ENCODE data around the gene SMURF1.

SMURF1 gene

DNA sequence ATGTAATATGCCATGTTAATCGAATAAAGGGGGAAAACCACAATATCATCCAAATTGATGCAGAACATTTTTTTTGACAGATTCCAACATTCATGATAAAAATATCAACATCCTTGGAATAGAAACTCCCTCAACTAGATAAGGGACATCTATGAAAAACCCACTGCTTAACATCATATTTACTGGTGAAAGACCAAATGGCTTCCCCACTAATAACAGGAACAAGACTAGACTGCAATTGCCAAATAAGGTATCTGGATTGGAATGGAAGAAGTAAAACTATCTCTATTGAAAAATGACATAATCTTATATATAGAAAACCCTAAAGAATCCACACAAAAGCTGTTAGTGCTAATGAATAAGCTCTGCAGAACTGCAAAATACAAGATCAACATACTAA, 27.8 kb downstream of the SMURF1 start:
- peaks cover 2% of the 10 kb centered on the region for H3K36me3 ChIP-seq (replicated peaks)
- H3K4me3 ChIP-seq (ENCODE audit: low read depth, low read length): no peak overlapping the region
- DNase-seq: no peak
- no peak overlapping the region for H3K27ac ChIP-seq
- TF ChIP-seq, protein P1, sequence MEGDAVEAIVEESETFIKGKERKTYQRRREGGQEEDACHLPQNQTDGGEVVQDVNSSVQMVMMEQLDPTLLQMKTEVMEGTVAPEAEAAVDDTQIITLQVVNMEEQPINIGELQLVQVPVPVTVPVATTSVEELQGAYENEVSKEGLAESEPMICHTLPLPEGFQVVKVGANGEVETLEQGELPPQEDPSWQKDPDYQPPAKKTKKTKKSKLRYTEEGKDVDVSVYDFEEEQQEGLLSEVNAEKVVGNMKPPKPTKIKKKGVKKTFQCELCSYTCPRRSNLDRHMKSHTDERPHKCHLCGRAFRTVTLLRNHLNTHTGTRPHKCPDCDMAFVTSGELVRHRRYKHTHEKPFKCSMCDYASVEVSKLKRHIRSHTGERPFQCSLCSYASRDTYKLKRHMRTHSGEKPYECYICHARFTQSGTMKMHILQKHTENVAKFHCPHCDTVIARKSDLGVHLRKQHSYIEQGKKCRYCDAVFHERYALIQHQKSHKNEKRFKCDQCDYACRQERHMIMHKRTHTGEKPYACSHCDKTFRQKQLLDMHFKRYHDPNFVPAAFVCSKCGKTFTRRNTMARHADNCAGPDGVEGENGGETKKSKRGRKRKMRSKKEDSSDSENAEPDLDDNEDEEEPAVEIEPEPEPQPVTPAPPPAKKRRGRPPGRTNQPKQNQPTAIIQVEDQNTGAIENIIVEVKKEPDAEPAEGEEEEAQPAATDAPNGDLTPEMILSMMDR (IDR thresholded peaks at IDR 0.05; ENCODE audit: low read depth, low read length, missing control alignments): no peak
- in situ Hi-C loops (cut with HindIII; ENCODE audit: low pct_ligation_motif_present, low sequenced_read_pairs): no loop called here
- H3K27me3 ChIP-seq (replicated peaks): no peaks in the 10 kb centered on the region

- TF ChIP-seq, protein P1 (IDR thresholded peaks at IDR 0.05; ENCODE audit: low read depth, low read length, missing control alignments): no peak
- Histone ChIP-seq H3K27ac (no peak overlapping the region), H3K36me3 (replicated peaks) (peaks cover 2% of the 10 kb centered on the region), H3K4me3 (ENCODE audit: low read depth, low read length) (no peak overlapping the region), H3K27me3 (replicated peaks) (no peaks in the 10 kb centered on the region)
- DNase-seq: no peak
- in situ Hi-C loops (cut with HindIII; ENCODE audit: low pct_ligation_motif_present, low sequenced_read_pairs): no loop called here
Observed at GRCh38 chr7:99115379-99115778, 28.5 kb downstream of the SMURF1 start.

- H3K36me3 ChIP-seq (replicated peaks): no peaks in the 10 kb centered on the region
- no peak overlapping the region for H3K27ac ChIP-seq
- H3K27me3 ChIP-seq (replicated peaks): no peaks in the 10 kb centered on the region
- in situ Hi-C loops (cut with HindIII; ENCODE audit: low pct_ligation_motif_present, low sequenced_read_pairs): no loop called here
- TF ChIP-seq, protein P1 (IDR thresholded peaks at IDR 0.05; ENCODE audit: low read depth, low read length, missing control alignments): no peak
- no peak overlapping the region for H3K4me3 ChIP-seq (ENCODE audit: low read depth, low read length)
- DNase-seq: no peak
Observed at GRCh38 chr7:99112979-99113378, 30.9 kb downstream of the SMURF1 start.

- no peak overlapping the region for H3K27ac ChIP-seq
- H3K36me3 ChIP-seq (replicated peaks): no peaks in the 10 kb centered on the region
- no peaks in the 10 kb centered on the region for H3K27me3 ChIP-seq (replicated peaks)
- H3K4me3 ChIP-seq (ENCODE audit: low read depth, low read length): no peak overlapping the region
- TF ChIP-seq, protein P1 (IDR thresholded peaks at IDR 0.05; ENCODE audit: low read depth, low read length, missing control alignments): no peak
- in situ Hi-C loops (cut with HindIII; ENCODE audit: low pct_ligation_motif_present, low sequenced_read_pairs): no loop called here
- no peak for DNase-seq
Observed at GRCh38 chr7:99112097-99112496, 31.8 kb downstream of the SMURF1 start.

GRCh38 chr7:99111591-99111990, 32.3 kb downstream of the SMURF1 start:
- H3K36me3 ChIP-seq (replicated peaks): no peaks in the 10 kb centered on the region
- in situ Hi-C loops (cut with HindIII; ENCODE audit: low pct_ligation_motif_present, low sequenced_read_pairs): no loop called here
- H3K27ac ChIP-seq: no peak overlapping the region
- TF ChIP-seq, protein P1 (IDR thresholded peaks at IDR 0.05; ENCODE audit: low read depth, low read length, missing control alignments): no peak
- DNase-seq: no peak
- H3K4me3 ChIP-seq (ENCODE audit: low read depth, low read length): no peak overlapping the region
- no peaks in the 10 kb centered on the region for H3K27me3 ChIP-seq (replicated peaks)

Data from brain microvascular endothelial cell (primary cell).